HG02938 (cell line): ENCODE results near the gene VTI1A.
"Not testable (repeated sequence)": the region's sequence is repeated elsewhere in the genome, so short reads cannot be mapped to it uniquely, and the experiment has no call there.

ENCODE experiments used
- ATAC-seq: cut with Tn5 transposase; IDR thresholded peaks from one replicate; pipeline ENCODE4 v1.9.1; 2021; ENCODE audit warnings: mild to moderate bottlenecking, moderate library complexity; ENCODE audit not compliant: unreplicated experiment

VTI1A gene

DNA sequence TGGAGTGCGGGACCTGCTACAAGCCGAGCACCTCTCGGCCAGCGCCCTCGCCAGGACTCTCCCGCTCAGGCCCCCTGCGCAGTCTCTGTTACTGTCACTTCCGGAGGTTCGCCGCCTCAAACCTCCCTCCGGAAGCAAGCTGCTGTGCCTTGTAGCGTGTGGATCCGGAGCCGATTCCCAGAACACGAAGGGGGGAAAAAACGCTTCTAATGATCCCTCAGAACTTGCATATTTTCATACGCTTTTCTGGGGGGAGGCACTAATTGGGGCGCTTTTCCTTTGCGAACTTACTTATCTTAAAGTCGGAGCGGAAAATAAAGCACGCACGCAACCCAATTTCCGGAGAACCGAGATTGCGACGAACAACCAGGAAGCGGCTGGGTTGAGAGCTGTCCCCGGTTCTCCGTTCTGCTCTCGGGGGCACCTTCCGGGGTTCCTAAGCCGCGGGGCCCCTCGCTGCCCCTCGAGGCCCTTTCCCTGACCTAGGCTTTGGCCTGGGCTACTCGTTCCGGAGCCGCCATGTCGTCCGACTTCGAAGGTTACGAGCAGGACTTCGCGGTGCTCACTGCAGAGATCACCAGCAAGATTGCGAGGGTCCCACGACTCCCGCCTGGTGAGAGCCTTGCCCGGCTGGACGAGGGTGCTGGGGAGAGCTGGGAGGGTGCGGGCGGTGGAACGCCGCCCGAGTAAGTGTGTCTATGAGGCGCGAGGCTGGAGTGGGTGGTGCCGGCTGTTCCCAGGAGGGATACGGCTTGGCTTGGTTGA lies at the start of gene VTI1A, which contains the start of gene ZDHHC6:
Gene VTI1A, plus strand, starts transcription at position 361 of the 765 bp plus-strand sequence. Its CDS starts 159 bp downstream, at position 520.
Gene ZDHHC6, minus strand, starts transcription at position 60 of the 765 bp plus-strand sequence. CDS start 1,478 bp downstream, outside the sequence.
- ATAC-seq, result peak; percentile 91

GRCh38 chr10:112397592-112397991 lies 49.4 kb upstream of the VTI1A start:
- no peak for ATAC-seq

GRCh38 chr10:112402917-112403316 lies 44.1 kb upstream of the VTI1A start:
- ATAC-seq, result no peak

- ATAC-seq, result no peak
Measured at GRCh38 chr10:112404617-112405016, 42.4 kb upstream of the VTI1A start.

DNA sequence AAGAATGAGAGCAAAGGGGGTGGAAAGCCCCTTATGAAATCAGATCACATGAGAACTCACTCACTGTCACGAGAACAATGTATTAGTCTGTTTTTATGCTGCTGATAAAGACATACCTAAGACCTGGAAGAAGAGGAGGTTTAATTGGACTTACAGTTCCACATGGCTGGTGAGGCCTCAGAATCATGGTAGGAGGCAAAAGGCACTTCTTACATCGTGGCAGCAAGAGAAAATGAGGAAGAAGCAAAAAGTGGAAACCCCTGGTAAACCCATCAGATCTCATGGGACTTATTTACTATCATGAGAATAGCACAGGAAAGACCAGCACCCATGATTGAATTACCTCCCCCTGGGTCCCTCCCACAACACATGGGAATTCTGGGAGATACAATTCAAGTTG lies 40.2 kb upstream of the VTI1A start:
- ATAC-seq, result not testable (repeated sequence)

DNA sequence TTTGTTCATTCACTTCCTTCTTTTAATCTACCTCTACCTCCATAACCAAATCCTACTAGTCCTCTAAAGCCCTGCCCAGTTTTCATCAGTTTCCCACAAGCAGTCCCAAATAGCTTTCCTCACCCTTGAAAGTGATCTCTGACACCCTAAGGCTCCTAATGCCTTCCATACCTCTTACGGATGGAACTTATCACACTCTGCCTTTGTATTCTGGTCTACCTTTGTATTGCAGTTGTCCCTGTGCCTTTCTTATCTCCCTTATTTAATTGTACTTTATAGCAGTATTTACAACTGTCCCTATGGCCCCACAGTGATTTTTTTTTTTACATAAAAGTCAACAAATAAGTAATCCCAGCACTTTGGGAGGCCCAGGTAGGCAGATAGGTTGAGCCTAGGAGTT lies 39.3 kb upstream of the VTI1A start:
- no peak for ATAC-seq

GRCh38 chr10:112409299-112409698 lies 37.7 kb upstream of the VTI1A start:
- ATAC-seq, result no peak

DNA sequence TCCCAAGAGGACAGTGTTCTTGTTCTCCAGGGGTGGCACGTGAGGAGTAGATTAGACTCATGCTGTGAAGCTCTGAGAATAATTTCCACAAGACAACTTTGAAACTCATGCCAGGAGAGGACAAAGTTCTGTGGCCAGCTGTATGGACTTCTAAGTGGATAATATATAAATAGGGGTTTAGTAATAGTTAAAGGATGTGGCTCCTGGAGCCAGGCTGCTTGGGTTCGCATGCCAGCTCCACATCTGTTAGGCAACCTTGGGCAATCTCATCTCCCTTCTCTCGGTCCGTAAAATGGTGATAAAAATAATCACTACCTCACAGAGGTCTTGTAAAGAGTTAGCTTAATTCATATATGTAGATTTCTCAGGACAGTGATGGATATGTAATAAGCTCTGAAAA lies 37.3 kb upstream of the VTI1A start:
- ATAC-seq, result no peak

DNA sequence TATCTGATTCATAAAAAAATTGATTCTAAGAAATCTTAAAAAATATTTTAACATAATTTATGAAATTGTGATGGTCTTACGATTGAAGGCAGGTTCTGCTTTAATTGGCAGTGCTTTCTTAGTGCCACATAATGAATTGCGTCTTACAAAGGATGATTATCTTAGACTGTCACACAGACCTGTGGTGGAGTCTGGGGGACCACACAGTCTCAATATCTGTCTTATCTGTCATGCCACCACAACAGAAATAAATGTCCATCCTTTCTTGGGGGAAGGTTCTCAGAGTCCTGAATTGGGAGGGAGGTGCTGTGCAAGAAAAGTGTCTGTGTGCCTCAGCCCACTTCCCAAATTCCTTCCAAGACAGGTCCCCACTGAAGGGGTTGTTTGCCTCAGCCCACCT lies 34.3 kb upstream of the VTI1A start:
- no peak for ATAC-seq

DNA sequence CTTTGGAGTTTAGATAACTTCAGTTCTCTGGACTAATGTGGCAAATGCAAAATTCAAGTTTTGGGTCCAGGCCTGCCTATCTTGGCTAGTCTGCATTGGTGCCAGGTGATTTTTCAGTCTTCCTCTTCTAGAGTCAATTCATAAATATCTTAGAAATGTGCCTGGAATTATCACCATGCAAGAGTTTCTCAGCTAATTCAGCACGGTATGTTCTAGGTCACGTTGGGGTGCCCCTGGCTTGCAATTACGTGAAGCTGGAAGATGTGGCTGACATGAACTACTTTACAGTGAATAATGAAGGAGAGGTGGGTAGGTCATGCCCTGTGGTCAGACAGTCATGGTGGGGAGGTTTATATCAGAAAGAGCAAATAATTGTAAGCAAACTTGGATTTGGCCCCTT lies 25.3 kb upstream of the VTI1A start:
- ATAC-seq, result no peak

DNA sequence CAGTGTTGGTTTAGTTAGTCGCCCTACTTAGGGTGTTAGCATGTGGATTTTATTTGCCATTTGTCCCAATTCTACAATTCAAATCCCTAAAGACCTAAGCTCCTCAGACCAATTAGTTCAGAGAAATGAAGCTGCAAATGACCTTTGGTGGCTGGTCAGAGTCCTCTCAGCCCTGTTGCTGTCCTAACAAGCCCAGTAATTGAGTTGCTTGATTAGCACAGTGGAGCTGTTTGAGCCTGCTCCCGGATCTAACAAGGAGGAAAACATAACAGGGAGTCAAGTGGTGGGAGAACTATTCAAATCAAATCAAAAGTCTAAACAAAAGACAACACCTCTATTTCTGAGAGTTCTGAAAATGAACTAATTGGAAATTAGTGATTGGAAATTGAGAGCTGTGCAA lies 22.4 kb upstream of the VTI1A start:
- ATAC-seq, result no peak

GRCh38 chr10:112426111-112426510 lies 20.9 kb upstream of the VTI1A start:
- ATAC-seq, result no peak

- peak; percentile 63 for ATAC-seq
Measured at GRCh38 chr10:112429147-112429546, 17.9 kb upstream of the VTI1A start.

GRCh38 chr10:112429654-112430230 lies 17.3 kb upstream of the VTI1A start:
- ATAC-seq, result no peak

DNA sequence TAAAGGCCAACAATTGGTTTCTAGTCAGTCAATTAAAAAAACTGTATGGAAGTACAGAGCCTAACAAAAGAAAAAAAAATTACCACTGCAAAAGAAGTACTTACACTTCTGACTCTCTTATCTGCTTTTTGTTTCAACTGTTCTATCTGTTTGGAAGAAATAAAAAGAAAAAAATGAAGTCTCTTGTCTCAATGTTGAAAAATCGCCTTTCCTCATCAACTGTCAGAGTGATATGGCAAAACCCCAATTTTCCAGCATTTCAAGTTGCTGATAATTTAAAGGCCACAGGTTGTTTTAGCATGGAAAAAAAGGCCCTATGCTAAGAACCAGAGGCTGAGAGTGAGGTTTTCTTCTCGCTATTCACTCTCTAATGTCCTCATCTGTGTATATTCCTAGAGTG lies 13.9 kb upstream of the VTI1A start:
- no peak for ATAC-seq

- ATAC-seq, result no peak
Measured at GRCh38 chr10:112434988-112435619, 11.9 kb upstream of the VTI1A start.

DNA sequence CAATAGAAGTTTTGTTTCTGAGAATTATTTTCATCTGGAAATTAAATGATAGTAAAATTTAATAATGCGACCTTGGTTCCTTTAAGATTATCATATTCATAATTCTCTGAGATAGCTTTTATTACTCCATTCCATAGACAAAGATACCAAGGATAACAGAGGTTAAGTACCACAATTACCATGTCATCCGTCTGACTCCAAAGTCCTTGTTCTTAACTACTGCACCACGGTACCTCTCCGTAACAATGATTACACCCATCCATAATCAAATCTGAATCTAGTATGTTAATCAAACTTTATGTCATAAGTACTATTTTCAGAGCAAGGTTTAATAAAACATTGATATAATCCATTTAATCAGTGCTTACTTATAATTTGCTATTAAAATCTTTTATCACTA lies 8.7 kb upstream of the VTI1A start:
- ATAC-seq, result no peak

- ATAC-seq, result no peak
Measured at GRCh38 chr10:112441520-112441919, 5.5 kb upstream of the VTI1A start.

GRCh38 chr10:112442063-112442462 lies 5.0 kb upstream of the VTI1A start:
- no peak for ATAC-seq

GRCh38 chr10:112446055-112446854 lies 760 bp upstream of the VTI1A start:
- ATAC-seq, result no peak

- ATAC-seq, result no peak
Measured at GRCh38 chr10:112447620-112447928, 559 bp downstream of the VTI1A start.
